Occipital lobe (tissue), 2 donors: ENCODE data around the gene FOXP1. TPM values are rescaled to one million over a fixed set of nuclear protein-coding genes. Genes with fewer than 3 reads are reported as not detected.

Experiments used
- DNase-seq: peaks from one replicate; lab custom pipeline; 2025; lab: John Stamatoyannopoulos, UW
- total RNA-seq: library from RNA; depleted of rRNA; stranded (reverse); fragments of >200 nt; gene quantifications from one replicate; pipeline ENCODE4 v1.2.3, GENCODE V29; 2014

FOXP1 gene
- total RNA-seq, 1 donor from 2014 or later, result 168 TPM

DNA sequence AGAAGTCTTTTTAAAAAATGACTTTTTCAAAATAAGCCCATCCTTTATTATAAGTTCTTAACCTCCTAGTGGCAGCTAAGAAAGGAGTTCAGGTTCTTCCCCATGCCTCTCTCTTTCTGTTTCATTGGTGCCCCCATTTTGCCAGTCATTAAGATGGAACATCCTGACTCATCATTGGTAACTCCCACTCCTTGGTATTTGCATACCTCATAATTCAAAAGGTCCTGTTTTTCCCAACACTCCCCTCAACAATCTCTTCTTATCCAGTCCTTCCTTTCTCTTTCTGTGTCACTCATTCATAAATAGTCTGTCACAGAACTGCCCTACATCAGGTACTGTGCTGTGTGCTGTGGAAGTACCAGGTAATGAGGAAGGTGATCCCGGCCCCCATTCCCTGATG lies 394.0 kb downstream of the FOXP1 start:
- DNase-seq, result no peak

DNA sequence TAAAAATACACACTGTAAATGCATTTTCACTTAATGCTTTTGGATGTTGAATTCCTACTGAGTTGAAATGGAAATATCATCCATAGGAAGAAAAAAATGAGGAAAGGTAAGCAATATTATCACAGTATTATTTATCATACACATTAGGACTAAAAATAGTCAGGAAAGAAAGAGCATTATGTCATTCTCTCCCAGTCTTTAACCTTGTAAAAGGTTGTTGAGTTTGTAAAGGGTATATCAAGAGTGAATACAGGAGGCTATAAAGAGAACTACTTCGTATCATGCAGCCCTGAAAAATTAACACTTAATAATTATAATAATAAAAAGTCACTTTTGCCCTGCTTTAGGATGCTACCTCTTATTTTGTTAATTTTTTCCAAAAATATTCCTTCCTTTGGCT lies 395.8 kb downstream of the FOXP1 start:
- no peak for DNase-seq

DNA sequence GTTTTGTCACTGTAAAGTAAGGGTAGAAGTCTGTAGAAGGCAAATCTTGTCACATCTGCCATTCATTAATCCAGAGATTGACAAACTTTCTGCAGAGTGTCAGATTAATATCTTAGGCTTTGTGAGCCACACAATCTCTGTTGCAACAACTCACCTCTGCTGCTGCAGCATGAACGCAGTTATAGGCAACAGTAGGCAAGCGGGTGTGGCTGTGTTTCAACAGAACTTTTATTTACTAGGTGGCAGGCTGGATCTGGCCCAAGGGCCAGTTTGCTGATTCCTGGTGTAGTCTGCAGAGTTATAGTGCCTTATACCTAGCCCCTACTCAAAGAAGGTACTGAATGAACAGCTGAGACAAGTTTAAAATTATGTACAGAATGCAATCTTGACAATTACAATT lies 396.7 kb downstream of the FOXP1 start:
- no peak for DNase-seq

GRCh38 chr3:71185733-71186455 lies 397.6 kb downstream of the FOXP1 start:
- DNase-seq, result no peak

DNA sequence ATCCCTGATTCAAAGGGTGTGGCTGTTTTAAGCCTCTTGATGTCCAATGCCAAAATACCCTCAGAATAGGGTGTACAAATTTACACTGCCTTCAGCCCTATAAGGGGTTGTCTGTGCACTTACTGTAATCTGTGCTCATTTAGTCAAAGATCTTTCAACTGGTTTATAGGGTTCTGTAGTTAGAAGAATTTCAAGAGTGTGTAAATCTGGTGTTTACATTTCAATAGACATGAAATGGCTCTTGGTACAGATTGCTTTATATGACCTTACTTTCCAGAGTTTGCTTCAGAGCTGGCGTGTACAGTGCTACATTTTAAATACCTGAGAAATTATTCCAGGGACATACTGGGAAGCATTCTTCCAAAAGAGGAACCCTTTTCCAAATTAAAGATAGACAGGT lies 399.3 kb downstream of the FOXP1 start:
- no peak for DNase-seq

GRCh38 chr3:71183549-71183948 lies 400.0 kb downstream of the FOXP1 start:
- DNase-seq, result no peak

DNA sequence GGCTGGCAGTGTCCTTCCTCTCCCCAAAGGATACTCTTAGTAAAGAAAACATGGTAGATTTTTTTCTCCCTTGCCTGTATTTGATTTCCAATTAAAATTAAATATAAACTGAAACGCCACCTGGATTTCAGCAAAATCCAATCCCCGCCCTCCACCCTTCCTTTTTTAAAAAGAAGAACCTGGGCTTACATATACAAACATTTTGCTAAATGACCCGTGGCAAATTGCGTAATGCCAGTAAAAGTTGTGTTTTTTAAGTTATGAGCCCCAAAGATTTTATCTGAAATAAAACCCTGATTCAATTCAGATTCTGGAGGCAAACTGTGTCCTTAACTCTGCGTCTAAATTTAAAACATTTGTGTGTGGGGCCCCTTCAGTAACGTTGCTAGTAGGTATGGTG lies 403.0 kb downstream of the FOXP1 start:
- DNase-seq, result no peak

DNA sequence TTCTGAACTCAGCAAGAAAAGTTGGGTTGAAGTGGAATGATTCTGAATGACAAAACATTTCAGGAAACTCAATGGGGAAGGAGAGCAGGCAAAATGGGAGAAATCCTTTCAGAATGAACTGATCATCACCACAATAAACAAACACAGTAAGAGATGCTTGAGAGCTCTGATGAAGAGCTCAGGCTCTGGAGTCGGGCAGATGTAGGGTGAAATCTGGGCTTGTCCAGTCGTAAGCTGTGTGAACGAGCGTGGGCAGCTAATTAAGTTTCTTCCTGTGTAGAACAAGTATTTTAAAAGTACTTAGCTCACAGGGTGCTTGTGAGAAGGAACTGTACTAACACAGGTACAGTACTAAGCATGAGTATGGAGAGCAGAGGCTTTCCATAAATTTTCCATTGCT lies 406.2 kb downstream of the FOXP1 start:
- DNase-seq, result no peak

DNA sequence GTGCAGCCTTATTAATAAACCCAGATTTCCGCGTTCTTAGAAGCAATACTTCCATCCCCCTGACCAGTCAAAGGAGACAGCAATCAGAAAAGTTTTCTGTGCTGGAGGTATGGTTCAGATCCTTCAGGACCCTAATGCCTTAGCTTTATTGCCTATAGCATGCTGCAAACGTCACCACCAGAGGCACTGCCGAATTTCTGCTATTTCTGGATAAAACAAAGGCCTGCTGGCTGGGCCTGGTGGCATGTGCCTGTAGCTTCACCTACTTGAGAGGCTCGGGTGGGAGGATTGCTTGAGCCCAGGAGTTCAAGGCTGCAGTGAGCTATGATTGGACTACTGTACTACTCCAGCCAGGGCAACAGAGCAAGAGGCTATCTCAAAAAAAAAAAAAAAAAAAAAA lies 407.2 kb downstream of the FOXP1 start:
- no peak for DNase-seq

GRCh38 chr3:71175691-71176365 lies 407.7 kb downstream of the FOXP1 start:
- no peak for DNase-seq

- no peak for DNase-seq
Observed at GRCh38 chr3:71172951-71173350, 410.6 kb downstream of the FOXP1 start.

- DNase-seq, result no peak
Observed at GRCh38 chr3:71172189-71172588, 411.3 kb downstream of the FOXP1 start.

DNA sequence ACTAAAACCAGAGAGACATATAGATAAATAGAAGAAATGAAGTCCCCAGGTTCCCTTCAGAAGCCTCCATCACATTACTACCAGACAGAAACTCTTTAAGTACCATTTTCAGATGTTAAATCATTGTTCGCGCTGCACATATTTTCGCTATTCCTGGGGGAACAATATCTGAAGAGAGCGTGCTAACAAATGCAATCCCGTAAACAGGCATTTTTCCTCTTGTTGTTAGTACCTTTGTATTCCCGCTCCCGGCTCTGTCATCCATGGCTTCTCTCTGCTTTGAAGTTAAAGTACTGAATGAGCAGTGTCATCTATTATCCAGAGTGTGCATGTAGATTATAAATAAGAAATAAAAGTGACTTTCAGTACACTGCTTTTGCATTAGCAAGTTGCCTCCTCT lies 412.3 kb downstream of the FOXP1 start:
- DNase-seq, result no peak

- DNase-seq, result peak; percentile 3
Observed at GRCh38 chr3:71168880-71169411, 414.6 kb downstream of the FOXP1 start.

- no peak for DNase-seq
Observed at GRCh38 chr3:71168121-71168721, 415.3 kb downstream of the FOXP1 start.

GRCh38 chr3:71166339-71167240 lies 416.9 kb downstream of the FOXP1 start:
- no peak for DNase-seq

GRCh38 chr3:71164881-71165280 lies 418.6 kb downstream of the FOXP1 start:
- no peak for DNase-seq

DNA sequence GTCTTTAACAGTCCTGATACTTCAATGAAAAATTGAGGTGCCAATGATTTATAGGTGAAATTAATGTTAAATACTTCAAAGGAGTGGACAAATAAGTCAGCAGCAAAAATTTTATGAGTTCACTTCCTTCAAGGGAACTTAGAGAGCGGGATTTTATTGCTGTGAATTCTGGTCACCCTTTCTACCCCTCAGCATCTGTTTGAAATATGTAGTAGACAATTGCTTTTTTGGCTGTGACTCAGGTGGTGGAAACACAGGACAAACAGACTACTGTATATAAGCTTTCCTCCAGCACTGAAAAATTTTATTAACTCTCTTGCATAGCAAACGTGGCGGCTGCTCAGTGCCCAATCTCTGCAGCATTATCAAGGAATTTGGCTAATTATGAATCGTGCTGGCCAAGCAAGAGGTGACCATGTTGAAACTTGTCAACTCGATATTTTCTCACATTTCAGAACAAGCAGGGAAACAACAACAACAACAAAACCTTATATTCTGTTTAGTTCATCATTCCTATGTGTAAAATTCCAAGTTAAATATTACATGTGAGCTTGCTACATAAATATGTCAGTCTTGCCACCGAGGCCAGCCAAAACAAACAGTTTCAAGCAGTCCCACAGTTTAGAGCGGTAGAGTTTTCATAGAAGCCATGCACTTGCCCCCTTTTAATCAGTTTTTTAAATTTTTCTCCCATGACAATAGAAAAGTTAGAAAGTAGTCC lies 420.2 kb downstream of the FOXP1 start:
- DNase-seq, result no peak

- DNase-seq, result no peak
Observed at GRCh38 chr3:71162221-71162620, 421.3 kb downstream of the FOXP1 start.

DNA sequence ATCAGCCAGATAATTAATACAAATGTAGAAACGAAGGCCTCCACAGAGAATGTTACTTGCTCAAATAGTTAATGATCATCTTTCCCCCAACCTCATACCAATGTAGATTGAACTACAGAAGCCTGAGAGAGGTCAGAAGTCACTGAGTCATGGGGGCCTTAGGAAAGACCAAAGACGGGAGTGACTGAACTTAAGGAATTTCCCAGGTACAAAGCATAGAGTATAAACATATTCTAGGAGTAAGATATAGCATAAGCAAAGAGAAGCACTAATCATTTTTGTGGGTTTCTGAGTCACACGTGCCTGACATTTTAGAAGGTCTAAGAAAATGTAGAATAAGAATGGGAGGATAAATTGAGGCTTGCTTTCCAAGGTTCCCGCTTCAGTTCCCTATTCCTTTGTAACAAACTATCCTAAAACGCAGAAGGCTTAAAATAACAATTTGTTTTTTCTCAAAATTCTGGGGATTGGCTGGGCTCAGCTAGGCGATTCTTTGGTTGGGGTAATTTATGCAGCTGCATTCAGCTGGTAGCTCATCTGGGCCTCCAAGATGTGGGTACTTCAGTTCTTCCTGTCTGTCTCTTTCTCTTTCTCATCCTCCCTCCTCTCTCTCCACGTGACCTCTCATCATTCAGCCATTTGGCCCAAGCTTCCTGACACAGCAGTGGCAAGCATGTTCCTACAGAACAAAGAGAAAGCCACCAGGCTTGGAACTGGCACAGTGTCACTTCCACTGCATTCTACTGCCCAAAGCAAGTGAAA lies 422.6 kb downstream of the FOXP1 start:
- DNase-seq, result no peak
